ENCODE measurements around the gene PRKG1. TPM values are rescaled to one million over a fixed set of nuclear protein-coding genes. Genes with fewer than 3 reads are reported as not detected.
"Not testable (repeated sequence)": the region's sequence is repeated elsewhere in the genome, so short reads cannot be mapped to it uniquely, and the experiment has no call there.

The PRKG1 gene
- total and polyA plus RNA-seq, 8 donors = 1.2 to 9.6 (median 2.9) TPM

GRCh38 chr10:51675088-51675487 lies 600.8 kb downstream of the PRKG1 start:
- TF ChIP-seq CTCF (IDR thresholded peaks at IDR 0.05) = no peak
- Histone ChIP-seq H3K27me3 (no peaks in the 10 kb centered on the region), H3K27ac (no peak overlapping the region), H3K4me3 (no peak overlapping the region), H3K36me3 (no peaks in the 10 kb centered on the region), H3K9me3 (no peaks in the 10 kb centered on the region), H3K4me1 (no peaks in the 10 kb centered on the region)
- intact Hi-C loops (cut with DNase I) = no loop called here
- no peak for ATAC-seq
- no peak for FAIRE-seq
- DNase-seq = no peak

DNA sequence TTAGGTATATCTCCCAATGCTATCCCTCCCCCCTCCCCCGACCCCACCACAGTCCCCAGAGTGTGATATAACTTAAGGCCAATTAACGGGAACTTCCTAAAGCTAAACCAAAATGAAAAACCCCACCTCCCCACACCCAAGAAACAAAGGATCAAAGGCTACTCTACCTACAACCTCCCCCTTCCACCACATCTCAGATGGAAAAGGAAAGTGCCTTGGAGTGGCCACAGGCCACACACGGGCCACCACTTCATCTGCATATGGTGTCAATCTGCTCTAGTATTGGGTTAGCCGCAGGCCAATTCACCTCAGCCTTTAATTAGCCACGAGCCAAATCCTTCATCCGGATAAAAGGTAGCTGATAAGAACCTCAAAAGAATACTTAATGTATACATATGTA lies 605.6 kb downstream of the PRKG1 start:
- DNase-seq = no peak
- ATAC-seq = no peak
- 84 to 88% methylated on average over 6 of the region's 6 CpGs for WGBS, 2 donors
- FAIRE-seq = no peak
- no peak for TF ChIP-seq CTCF (IDR thresholded peaks at IDR 0.05)
- no peaks in the 10 kb centered on the region for H3K27me3 ChIP-seq
- H3K27ac ChIP-seq = no peak overlapping the region
- no peaks in the 10 kb centered on the region for H3K36me3 ChIP-seq
- intact Hi-C loops (cut with DNase I) = no loop called here
- no peaks in the 10 kb centered on the region for H3K9me3 ChIP-seq
- no peaks in the 10 kb centered on the region for H3K4me1 ChIP-seq
- H3K4me3 ChIP-seq = no peak overlapping the region

- H3K27ac ChIP-seq = no peak overlapping the region
- no peaks in the 10 kb centered on the region for H3K27me3 ChIP-seq
- DNase-seq (no peak), ATAC-seq (peak in 1 of 4 donors; percentile 30), FAIRE-seq (no peak)
- H3K4me1 ChIP-seq = no peaks in the 10 kb centered on the region
- 72 to 78% methylated on average over 4 of the region's 4 CpGs for WGBS, 2 donors
- H3K9me3 ChIP-seq = no peaks in the 10 kb centered on the region
- intact Hi-C loops (cut with DNase I) = no loop called here
- H3K4me3 ChIP-seq = no peak overlapping the region
- no peak for TF ChIP-seq CTCF (IDR thresholded peaks at IDR 0.05)
- no peaks in the 10 kb centered on the region for H3K36me3 ChIP-seq
Observed at GRCh38 chr10:51683031-51683691, 608.9 kb downstream of the PRKG1 start.

DNA sequence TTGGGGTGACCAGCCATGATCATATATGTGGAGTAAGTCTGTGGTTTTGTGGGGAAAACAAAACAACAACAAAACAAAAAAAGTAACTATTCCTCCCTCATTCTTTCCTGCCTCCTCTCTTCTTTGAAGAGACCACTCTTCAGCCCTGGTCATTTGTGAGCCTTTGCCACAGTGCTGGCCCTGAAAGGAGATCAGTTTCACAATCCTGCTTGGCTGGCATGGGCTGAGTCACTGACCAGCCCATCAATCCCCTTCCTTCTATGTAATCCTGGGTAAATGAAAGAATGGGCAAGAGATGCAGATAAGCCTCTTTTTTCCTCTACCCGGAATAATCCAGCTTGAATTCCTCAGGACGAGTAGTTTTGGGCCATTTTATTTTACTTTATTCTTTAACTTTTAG lies 611.5 kb downstream of the PRKG1 start:
- Histone ChIP-seq H3K4me3 (no peak overlapping the region), H3K27me3 (no peaks in the 10 kb centered on the region), H3K9me3 (no peaks in the 10 kb centered on the region), H3K4me1 (peaks cover 0 to 4% (median 4%) of the 10 kb centered on the region in 3 donors), H3K27ac (no peak overlapping the region), H3K36me3 (no peaks in the 10 kb centered on the region)
- ATAC-seq (peak in 2 of 4 donors; percentile 23 to 61), FAIRE-seq (no peak), DNase-seq (no peak)
- TF ChIP-seq CTCF (IDR thresholded peaks at IDR 0.05) = no peak
- intact Hi-C loops (cut with DNase I) = no loop called here
- 80 to 81% methylated on average over 2 of the region's 2 CpGs for WGBS, 2 donors

DNA sequence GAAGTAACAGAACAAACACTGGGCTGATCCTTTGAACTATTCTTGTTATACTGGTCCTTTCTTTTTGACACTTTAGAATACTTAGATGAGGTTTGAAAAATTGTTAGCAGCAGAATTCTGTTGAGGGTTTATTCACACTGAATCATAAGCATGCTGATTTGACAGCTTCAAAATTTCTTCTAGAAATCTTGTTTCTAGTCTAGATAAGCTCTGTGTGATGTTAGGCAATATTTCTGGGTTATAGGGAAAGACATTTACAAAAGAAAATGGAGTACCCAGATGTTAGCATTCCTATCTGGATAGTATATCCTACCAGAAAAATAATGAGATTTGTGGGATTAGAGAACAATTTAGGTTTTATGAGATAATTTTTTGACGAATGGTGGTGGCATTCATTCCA lies 613.0 kb downstream of the PRKG1 start:
- intact Hi-C loops (cut with DNase I) = no loop called here
- FAIRE-seq (no peak), ATAC-seq (no peak), DNase-seq (no peak)
- H3K27ac ChIP-seq = no peak overlapping the region
- H3K36me3 ChIP-seq = no peaks in the 10 kb centered on the region
- no peaks in the 10 kb centered on the region for H3K9me3 ChIP-seq
- H3K27me3 ChIP-seq = no peaks in the 10 kb centered on the region
- 74 to 86% methylated on average over 1 of the region's 1 CpG for WGBS, 2 donors
- no peak overlapping the region for H3K4me3 ChIP-seq
- H3K4me1 ChIP-seq = peaks cover 0 to 13% (median 4%) of the 10 kb centered on the region in 3 donors
- TF ChIP-seq CTCF (IDR thresholded peaks at IDR 0.05) = no peak

DNA sequence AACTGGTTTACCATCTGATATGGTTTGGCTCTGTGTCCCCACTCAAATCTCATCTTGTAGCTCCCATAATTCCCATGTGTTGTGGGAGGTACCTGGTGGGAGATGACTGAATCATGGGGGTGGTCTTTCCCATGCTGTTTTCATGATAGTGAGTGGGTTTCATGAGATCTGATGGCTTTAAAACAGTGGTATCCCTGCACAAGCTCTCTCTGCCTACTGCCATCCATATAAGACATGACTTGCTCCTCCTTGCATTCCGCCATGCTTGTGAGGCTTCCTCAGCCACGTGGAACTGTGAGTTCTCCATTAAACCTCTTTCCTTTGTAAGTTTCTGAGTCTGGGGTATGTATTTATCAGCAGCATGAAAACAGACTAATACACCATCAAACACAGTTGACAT lies 614.5 kb downstream of the PRKG1 start:
- intact Hi-C loops (cut with DNase I); H3K27ac ChIP-seq; H3K4me3 ChIP-seq; DNase-seq; H3K36me3 ChIP-seq; FAIRE-seq; H3K9me3 ChIP-seq; ATAC-seq; H3K27me3 ChIP-seq: not testable (repeated sequence)
- WGBS, 2 donors = 93 to 97% methylated on average over 2 of the region's 2 CpGs
- H3K4me1 ChIP-seq = peaks cover 0 to 13% (median 4%) of the 10 kb centered on the region in 3 donors
